Activated CD4-positive, alpha-beta T cell treated with anti-CD3 and anti-CD28 coated beads for 36 hours (primary cell): ENCODE results near the gene PFN3. TPM values are rescaled to one million over a fixed set of nuclear protein-coding genes. Genes with fewer than 3 reads are reported as not detected.

ENCODE experiments used
- ATAC-seq: fragments of 200-7000 bp; cut with Tn5 transposase; one replicate; pipeline ENCODE4 v1.10.0; 2021; ENCODE audit warnings: mild to moderate bottlenecking, moderate library complexity
- CTCF ChIA-PET: fragments of 350-600 bp; sonication (Branson Sonifier 250); formaldehyde crosslinking; loops from one replicate; lab custom pipeline; 2021; ENCODE audit warnings: antibody characterized with exemption; lab: Charles Lee
- POLR2A ChIA-PET: fragments of 350-600 bp; sonication (Branson Sonifier 250); formaldehyde crosslinking; loops from one replicate; lab custom pipeline; 2021; ENCODE audit warnings: antibody characterized with exemption, inconsistent platforms; lab: Charles Lee
- DNase-seq: peaks from one replicate; pipeline ENCODE4 v3.0.0-alpha.2; 2020
- H3K27ac Mint-ChIP-seq: one replicate; pipeline ENCODE4 v1.8.0; 2021; ENCODE audit warnings: mixed read lengths
- H3K27me3 Mint-ChIP-seq: one replicate; pipeline ENCODE4 v1.8.0; 2021; ENCODE audit warnings: mixed read lengths
- H3K36me3 Mint-ChIP-seq: one replicate; pipeline ENCODE4 v1.8.0; 2021; ENCODE audit warnings: low read depth, mixed read lengths
- H3K4me1 Mint-ChIP-seq: one replicate; pipeline ENCODE4 v1.8.0; 2021; ENCODE audit warnings: mixed read lengths
- H3K4me3 Mint-ChIP-seq: one replicate; pipeline ENCODE4 v1.8.0; 2021; ENCODE audit warnings: mild to moderate bottlenecking, moderate library complexity, mixed read lengths
- H3K9me3 Mint-ChIP-seq: one replicate; pipeline ENCODE4 v1.8.0; 2021; ENCODE audit warnings: low read depth, mixed read lengths
- intact Hi-C, 2 experiments: fragments of 100-400 bp; cut with DNase I in 1 of 2; cut with micrococcal nuclease in 1 of 2; formaldehyde crosslinking; loops; one replicate each; pipeline versions ENCODE4 v1.14.2 to v1.15.1; 2022 to 2024; cut with DNase I, micrococcal nuclease
- total RNA-seq, 2 experiments: library from RNA; stranded (reverse); gene quantifications; one replicate each; pipeline ENCODE4 v1.2.3, GENCODE V29; 2021

PFN3 gene
- total RNA-seq, 2 experiments from 2014 or later: not detected

DNA sequence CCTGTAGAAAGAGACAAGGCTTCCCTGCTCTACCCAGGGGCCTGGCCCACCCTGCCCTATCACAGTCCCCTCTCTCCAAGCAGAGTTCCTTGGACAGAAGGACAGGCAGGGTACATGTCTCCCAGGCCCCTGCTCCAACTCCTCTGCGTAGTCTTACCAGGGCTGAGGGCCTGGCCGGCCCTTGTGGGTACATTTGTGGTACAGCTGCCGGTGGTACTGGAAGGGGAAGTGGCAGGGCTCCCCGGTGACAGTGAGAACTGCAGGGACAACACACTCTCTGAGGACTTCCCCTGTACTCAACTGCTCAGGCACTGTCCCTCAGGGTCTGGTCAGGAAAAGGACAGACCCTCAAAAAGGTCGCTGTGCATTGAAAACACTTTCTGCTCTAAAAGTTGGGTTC lies 5.3 kb upstream of the PFN3 start:
- no peak overlapping the region for H3K4me3 Mint-ChIP-seq
- no peak overlapping the region for H3K27ac Mint-ChIP-seq
- peaks cover 14% of the 10 kb centered on the region for H3K27me3 Mint-ChIP-seq
- peaks cover 32% of the 10 kb centered on the region for H3K4me1 Mint-ChIP-seq
- intact Hi-C loops: no loop called here
- no peak for ATAC-seq
- POLR2A ChIA-PET: interaction anchor here (4.3 kb wide), 1 partner anchor 49 kb away, joined by 25 read pairs; no protein-coding TSS in a partner anchor
- no peaks in the 10 kb centered on the region for H3K9me3 Mint-ChIP-seq
- H3K36me3 Mint-ChIP-seq: no peaks in the 10 kb centered on the region
- CTCF ChIA-PET: interaction anchor here (1.4 to 7.3 kb wide), 9 partner anchors 10 to 95 kb away, joined by 5 to 195 read pairs (median 55); partner anchors contain the start of genes GRK6, PRR7 and SLC34A1
- no peak for DNase-seq

DNA sequence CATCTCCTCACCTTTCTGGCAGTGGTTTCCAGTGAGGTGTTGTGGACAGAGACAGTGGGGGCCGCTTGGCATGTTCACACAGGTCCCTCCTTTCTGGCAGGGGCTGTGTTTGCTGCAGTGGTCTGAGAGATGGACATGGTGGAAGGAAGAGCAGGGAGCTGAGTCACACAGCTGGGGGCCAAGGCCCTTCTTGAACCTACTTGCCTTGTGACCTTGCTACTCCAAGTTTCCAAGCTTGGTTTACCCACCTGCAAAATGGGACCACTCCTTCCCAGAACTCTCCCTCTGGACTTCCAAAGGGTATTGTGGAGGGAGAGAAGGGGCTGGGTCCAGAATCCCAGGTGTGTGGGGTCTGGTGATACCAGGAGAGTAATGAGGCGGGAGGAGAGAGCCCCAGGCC lies 4.9 kb upstream of the PFN3 start:
- CTCF ChIA-PET: interaction anchor here (0.9 to 7.3 kb wide), 13 partner anchors 10 to 95 kb away, joined by 3 to 195 read pairs (median 34); partner anchors contain the start of genes GRK6, LMAN2, PRR7 and SLC34A1
- Mint-ChIP-seq H3K4me1 (peaks cover 27% of the 10 kb centered on the region), H3K36me3 (no peaks in the 10 kb centered on the region), H3K27me3 (peaks cover 14% of the 10 kb centered on the region), H3K9me3 (no peaks in the 10 kb centered on the region), H3K27ac (peak overlapping the region; percentile 69), H3K4me3 (no peak overlapping the region)
- POLR2A ChIA-PET: interaction anchor here (2.0 to 4.3 kb wide), 2 partner anchors 45 to 50 kb away, joined by 7 to 25 read pairs; no protein-coding TSS in a partner anchor
- ATAC-seq: no peak
- DNase-seq: no peak
- intact Hi-C loops: no loop called here

DNA sequence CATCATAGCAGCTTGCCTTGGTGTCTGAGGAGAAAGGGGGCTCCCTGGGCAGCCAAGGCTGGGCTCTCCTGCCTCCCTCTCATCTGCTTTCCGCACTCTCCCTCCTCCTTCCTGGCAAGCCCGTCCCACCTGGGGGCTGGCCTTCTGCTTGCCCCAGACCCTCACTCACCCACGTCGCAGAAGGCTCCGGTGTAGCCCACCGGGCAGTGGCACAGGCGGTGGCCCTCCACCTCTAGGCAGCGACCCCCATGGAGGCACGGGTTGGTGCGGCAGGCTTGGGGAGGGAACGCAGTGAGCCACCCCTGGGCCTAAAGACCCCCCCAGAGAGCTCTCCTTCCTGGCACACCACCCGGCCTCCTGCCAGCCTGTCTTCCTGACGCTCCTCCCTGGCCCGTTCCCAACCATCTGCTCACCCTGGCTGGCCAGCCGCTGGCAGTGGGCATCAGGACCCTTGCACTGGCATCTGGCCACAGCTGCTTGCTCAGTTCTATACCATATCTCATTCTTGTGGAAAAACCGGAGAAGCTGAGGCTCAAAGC lies 4.2 kb upstream of the PFN3 start:
- peaks cover 27% of the 10 kb centered on the region for H3K4me1 Mint-ChIP-seq
- ATAC-seq (no peak), DNase-seq (no peak)
- no peaks in the 10 kb centered on the region for H3K9me3 Mint-ChIP-seq
- POLR2A ChIA-PET: interaction anchor here (0.9 to 4.3 kb wide), 8 partner anchors 15 to 53 kb away, joined by 3 to 25 read pairs (median 13); partner anchors contain the start of genes GRK6 and PRR7
- peak overlapping the region; percentile 72 for H3K4me3 Mint-ChIP-seq
- peaks cover 14% of the 10 kb centered on the region for H3K27me3 Mint-ChIP-seq
- CTCF ChIA-PET: interaction anchor here (0.5 to 7.3 kb wide), 29 partner anchors 9 to 751 kb away, joined by 3 to 195 read pairs (median 7); partner anchors contain the start of genes GRK6, LMAN2, MXD3 and PDLIM7
- H3K27ac Mint-ChIP-seq: peak overlapping the region; percentile 69
- intact Hi-C loops: loop anchor here (1.0 to 5.0 kb wide), 6 partner anchors 22 to 113 kb away; partner anchors contain the start of genes DDX41 (in 1 of the 2) and GRK6 (in 1 of the 2)
- H3K36me3 Mint-ChIP-seq: no peaks in the 10 kb centered on the region

DNA sequence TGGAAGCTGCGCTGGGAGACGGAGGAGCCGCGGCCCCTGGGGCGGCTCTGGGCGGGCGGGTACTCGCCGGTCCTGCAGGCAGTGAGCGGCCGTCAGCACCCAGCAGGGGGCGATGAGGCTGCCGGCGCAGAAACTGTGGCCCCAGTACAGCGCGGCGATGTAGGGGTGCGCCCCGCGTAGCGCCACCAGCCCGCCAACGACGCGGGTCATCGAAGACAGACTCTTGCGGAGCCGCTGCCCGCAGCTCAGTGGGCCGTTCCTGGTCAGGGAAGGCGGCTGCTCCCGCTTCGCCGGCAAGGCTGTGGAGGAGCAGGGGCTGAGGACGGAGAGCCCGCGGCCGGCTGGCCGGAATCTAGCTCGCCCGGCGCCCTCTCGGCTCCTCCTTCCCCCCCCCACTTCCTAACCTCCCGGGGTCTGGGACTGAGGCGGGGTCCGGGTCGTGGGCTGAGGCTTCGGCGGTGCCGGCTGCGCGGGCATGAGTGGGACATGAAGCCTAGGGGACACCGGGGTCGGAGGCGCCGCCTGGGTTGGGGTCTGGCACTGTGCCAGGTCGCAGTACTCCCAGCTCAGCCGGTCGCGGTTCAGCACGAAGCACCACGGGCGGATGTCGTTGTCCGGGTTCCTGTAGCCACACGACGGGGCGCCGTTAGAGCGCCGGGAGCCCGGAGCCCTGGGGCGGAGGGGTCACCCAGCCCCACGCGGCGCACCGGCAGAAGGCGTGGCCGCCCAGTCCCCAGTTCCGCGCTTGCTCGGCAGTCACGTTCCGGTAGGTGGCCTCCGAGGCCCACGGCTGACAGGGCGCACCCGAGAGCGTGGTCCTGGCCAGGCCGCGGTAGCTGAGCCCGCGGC lies 3.6 kb upstream of the PFN3 start:
- intact Hi-C loops: loop anchor here (1.0 to 5.0 kb wide), 10 partner anchors 22 to 113 kb away; partner anchors contain the start of genes DDX41 (in 1 of the 2), GRK6 (in 1 of the 2), LMAN2 (in 1 of the 2) and PDLIM7 (in 1 of the 2)
- Mint-ChIP-seq H3K27me3 (peaks cover 14% of the 10 kb centered on the region), H3K27ac (peak overlapping the region; percentile 42), H3K9me3 (no peaks in the 10 kb centered on the region), H3K4me1 (peaks cover 27% of the 10 kb centered on the region), H3K36me3 (no peaks in the 10 kb centered on the region), H3K4me3 (peak overlapping the region; percentile 72)
- ChIA-PET CTCF (interaction anchor here (0.5 to 7.3 kb wide), 38 partner anchors 8 to 752 kb away, joined by 3 to 195 read pairs (median 6); partner anchors contain the start of genes GRK6, LMAN2, MXD3 and PDLIM7), POLR2A (interaction anchor here (0.9 to 4.3 kb wide), 10 partner anchors 14 to 53 kb away, joined by 3 to 25 read pairs (median 10); partner anchors contain the start of genes GRK6 and PRR7)
- DNase-seq: peak; percentile 91
- peak; percentile 84 for ATAC-seq

DNA sequence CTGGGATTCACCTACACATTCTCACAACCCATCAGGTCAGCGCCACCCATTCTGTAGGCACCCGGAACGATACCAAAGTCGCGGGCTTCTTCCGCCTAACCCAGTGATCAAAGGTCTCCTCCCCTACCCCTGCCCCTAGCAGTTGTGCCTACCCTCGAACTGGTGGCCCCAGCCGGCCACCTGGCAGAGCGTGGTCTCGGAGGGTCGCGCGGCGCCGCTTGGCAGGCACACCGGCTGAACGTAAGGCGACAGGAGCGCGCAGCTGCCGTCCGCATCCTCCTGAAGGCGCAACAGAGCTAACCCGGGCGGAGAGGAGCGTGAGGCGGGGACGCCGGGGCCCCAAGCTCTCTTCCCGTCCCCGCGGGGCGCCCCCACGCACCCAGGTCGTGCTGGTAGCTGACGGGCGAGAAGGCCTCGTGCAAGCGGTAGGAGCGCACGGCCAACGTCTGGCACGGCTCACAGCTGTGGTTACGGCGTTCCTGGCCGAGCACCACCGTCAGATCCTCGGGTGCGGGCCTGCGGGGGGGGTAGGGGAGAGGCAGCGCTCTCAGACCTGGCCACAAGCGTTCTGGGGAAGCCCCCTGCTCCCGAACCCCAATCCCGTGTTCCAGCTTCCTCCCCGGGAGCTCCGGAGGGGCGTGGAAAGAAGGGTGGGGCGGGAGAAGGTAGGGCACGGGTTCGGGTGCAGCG lies 2.8 kb upstream of the PFN3 start:
- ChIA-PET CTCF (interaction anchor here (0.6 to 7.3 kb wide), 33 partner anchors 7 to 277 kb away, joined by 3 to 195 read pairs (median 7); partner anchors contain the start of genes GRK6, LMAN2, MXD3 and PDLIM7), POLR2A (interaction anchor here (0.9 to 4.3 kb wide), 11 partner anchors 10 to 54 kb away, joined by 3 to 25 read pairs (median 9); partner anchors contain the start of genes GRK6 and PRR7)
- DNase-seq: peak; percentile 77
- peaks cover 14% of the 10 kb centered on the region for H3K27me3 Mint-ChIP-seq
- H3K4me1 Mint-ChIP-seq: peaks cover 27% of the 10 kb centered on the region
- H3K36me3 Mint-ChIP-seq: no peaks in the 10 kb centered on the region
- H3K9me3 Mint-ChIP-seq: no peaks in the 10 kb centered on the region
- intact Hi-C loops: loop anchor here (1.0 to 5.0 kb wide), 7 partner anchors 26 to 114 kb away; partner anchors contain the start of genes DDX41 (in 1 of the 2), LMAN2 (in 1 of the 2), PDLIM7 (in 1 of the 2) and PRR7 (in 1 of the 2)
- H3K4me3 Mint-ChIP-seq: peak overlapping the region; percentile 72
- H3K27ac Mint-ChIP-seq: peak overlapping the region; percentile 63
- ATAC-seq: peak; percentile 37

DNA sequence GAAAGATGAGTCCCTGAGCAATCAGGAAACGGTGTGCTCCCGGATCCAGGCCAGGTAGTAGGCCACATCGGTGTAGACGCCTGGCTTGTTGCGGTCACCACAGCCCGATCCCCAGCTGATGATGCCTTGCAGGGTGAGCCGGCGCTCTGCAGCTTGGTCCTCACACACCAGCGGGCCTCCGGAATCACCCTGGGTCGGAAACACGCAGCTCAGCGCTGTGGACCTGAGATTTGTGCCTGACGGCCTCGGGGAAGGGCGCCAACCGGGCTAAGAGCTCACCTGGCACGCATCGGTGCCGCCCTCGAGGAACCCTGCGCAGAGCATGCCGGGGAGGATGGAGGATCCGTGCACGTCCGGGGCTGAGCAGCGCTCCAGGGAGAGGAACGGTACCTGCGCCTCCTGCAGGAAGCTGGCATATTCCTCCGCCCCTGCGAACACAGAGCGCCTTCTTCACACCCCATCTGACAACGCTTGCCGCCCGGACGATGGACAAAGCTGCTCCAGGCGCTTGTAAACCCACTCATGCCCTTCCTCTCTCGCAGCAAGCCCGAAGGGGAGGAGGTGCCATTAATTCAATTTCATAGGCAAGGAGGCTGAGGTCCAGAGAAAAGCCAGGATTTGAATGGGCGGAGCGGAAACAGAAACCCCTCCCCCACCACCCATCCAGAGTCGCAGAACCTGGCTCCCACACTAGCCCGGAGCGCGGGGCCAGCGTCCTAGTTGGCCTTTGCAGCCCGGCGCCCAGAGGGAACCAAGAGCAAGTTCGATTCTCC lies 2.0 kb upstream of the PFN3 start:
- Mint-ChIP-seq H3K4me1 (peaks cover 27% of the 10 kb centered on the region), H3K27me3 (peaks cover 14% of the 10 kb centered on the region), H3K36me3 (no peaks in the 10 kb centered on the region), H3K4me3 (peak overlapping the region; percentile 72), H3K27ac (peak overlapping the region; percentile 63), H3K9me3 (no peaks in the 10 kb centered on the region)
- CTCF ChIA-PET: interaction anchor here (0.6 to 7.3 kb wide), 28 partner anchors 8 to 160 kb away, joined by 3 to 195 read pairs (median 7); partner anchors contain the start of genes GRK6, LMAN2, MXD3 and PDLIM7
- intact Hi-C loops: loop anchor here (1.0 to 5.0 kb wide), 11 partner anchors 12 to 288 kb away; partner anchors contain the start of genes DDX41 (in 1 of the 2), LMAN2 (in 1 of the 2), PDLIM7 (in 1 of the 2) and PRR7 (in 1 of the 2)
- ATAC-seq: peak; percentile 68
- DNase-seq: peak; percentile 90
- POLR2A ChIA-PET: interaction anchor here (0.9 to 4.3 kb wide), 9 partner anchors 9 to 55 kb away, joined by 3 to 25 read pairs (median 9); partner anchors contain the start of gene GRK6

DNA sequence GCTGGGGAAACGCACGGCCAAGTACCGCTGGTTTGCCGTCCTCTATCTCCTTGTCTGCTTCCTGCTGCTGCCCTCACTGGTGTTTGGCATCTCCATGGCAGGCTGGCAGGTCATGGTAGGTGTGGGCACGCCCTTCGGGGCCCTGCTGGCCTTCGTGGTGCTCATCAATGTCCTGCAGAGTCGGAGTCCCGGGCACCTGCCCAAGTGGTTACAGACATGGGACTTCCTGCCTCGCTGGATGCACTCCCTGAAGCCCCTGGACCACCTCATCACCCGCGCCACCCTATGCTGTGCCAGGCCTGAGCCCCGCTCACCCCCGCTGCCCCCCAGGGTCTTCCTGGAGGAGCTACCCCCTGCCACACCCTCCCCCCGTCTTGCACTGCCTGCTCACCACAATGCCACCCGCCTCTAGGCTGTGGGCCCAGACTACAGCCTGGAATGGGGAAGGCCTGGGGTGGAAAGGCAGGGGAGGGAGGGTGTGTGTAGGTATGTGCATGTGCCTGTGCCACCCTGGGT lies 2.5 kb downstream of the PFN3 start:
- Mint-ChIP-seq H3K27ac (no peak overlapping the region), H3K4me1 (peaks cover 11% of the 10 kb centered on the region), H3K9me3 (no peaks in the 10 kb centered on the region), H3K4me3 (no peak overlapping the region), H3K27me3 (peaks cover 12% of the 10 kb centered on the region), H3K36me3 (no peaks in the 10 kb centered on the region)
- intact Hi-C loops: no loop called here
- no peak for DNase-seq
- ChIA-PET POLR2A (no interaction called here), CTCF (interaction anchor here (1.1 kb wide), 1 partner anchor 60 kb away, joined by 3 read pairs; no protein-coding TSS in a partner anchor)
- ATAC-seq: no peak

DNA sequence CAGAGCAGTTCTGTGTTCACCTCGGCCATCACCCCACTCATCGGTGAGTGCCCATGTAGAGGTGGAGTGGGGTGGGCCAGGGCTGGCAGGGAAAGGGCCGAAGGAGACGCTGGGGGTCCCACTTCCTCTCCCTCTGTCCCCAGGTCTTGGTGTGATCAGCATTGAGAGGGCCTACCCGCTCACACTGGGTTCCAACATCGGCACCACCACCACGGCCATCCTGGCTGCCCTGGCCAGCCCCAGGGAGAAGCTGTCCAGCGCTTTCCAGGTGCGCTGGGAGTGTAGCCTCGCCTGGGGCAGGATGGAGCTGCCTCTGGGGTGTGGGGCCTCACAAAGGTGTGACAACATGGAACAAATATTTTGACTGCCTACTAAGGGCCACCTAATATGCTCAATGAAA lies 3.7 kb downstream of the PFN3 start:
- Mint-ChIP-seq H3K9me3 (no peaks in the 10 kb centered on the region), H3K4me3 (no peak overlapping the region), H3K36me3 (no peaks in the 10 kb centered on the region), H3K27ac (no peak overlapping the region), H3K4me1 (no peaks in the 10 kb centered on the region), H3K27me3 (peaks cover 5% of the 10 kb centered on the region)
- ChIA-PET CTCF (interaction anchor here (0.5 kb wide), 1 partner anchor 99 kb away, joined by 3 read pairs; no protein-coding TSS in a partner anchor), POLR2A (no interaction called here)
- intact Hi-C loops: no loop called here
- DNase-seq: no peak
- ATAC-seq: no peak

DNA sequence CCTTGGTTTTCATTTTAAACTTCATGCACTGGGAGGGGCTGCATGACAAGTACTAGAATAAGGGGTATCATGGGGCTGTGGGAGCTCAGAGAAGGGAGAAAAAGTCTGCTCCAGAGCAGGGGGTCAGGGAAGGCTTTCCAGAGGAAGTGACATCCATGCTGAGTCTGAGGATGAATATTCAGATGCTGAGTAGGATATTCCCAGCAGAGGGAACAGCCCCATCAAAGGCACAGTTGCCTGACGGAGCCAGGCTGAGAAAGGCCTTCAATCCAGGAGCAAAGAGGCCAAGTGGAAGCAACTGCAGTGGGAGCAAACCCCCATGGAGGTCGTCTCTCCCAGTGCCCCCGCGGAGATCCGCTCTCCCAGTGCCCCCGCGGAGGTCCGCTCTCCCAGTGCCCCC lies 4.4 kb downstream of the PFN3 start:
- POLR2A ChIA-PET: interaction anchor here (0.9 kb wide), 1 partner anchor 30 kb away, joined by 3 read pairs; no protein-coding TSS in a partner anchor
- Mint-ChIP-seq H3K27me3 (peaks cover under 1% of the 10 kb centered on the region), H3K4me1 (peaks cover 5% of the 10 kb centered on the region), H3K36me3 (no peaks in the 10 kb centered on the region), H3K4me3 (no peak overlapping the region), H3K9me3 (no peaks in the 10 kb centered on the region), H3K27ac (no peak overlapping the region)
- no peak for ATAC-seq
- CTCF ChIA-PET: interaction anchor here (0.7 to 1.1 kb wide), 2 partner anchors 8 to 200 kb away, joined by 3 read pairs; no protein-coding TSS in a partner anchor
- intact Hi-C loops: no loop called here
- no peak for DNase-seq
